Caco-2 (cell line): ENCODE measurements around the gene MAP3K4. TPM values are rescaled to one million over a fixed set of nuclear protein-coding genes. Genes with fewer than 3 reads are reported as not detected.
"Not testable (repeated sequence)": the region's sequence is repeated elsewhere in the genome, so short reads cannot be mapped to it uniquely, and the experiment has no call there.

Experiments
- BruUV-seq: library from RNA; stranded (reverse); fragments of 400-500 nt; replicated peaks from 2 replicates; lab custom pipeline; 2021; lab: Mats Ljungman, UMichigan
- CTCF ChIA-PET: fragments of 300-600 bp; sonication (Branson Sonifier 250); formaldehyde crosslinking; loops from one replicate; lab custom pipeline; 2022; ENCODE audit warnings: antibody characterized with exemption; lab: Charles Lee
- POLR2A ChIA-PET: fragments of 300-600 bp; sonication (Branson Sonifier 250); formaldehyde crosslinking; loops from one replicate; lab custom pipeline; 2022; ENCODE audit warnings: antibody characterized with exemption; lab: Charles Lee
- DNase-seq, 2 experiments: peaks; one replicate each; pipeline versions ENCODE4 v3.0.0 to v3.0.0-alpha.2; 2020 to 2022
- H3K27me3 ChIP-seq: replicated peaks from 2 replicates; pipeline ENCODE4 v1.6.0; 2011; ENCODE audit warnings: low read length; ENCODE audit not compliant: control insufficient read depth, insufficient read depth
- H3K36me3 ChIP-seq: 2 replicates; pipeline ENCODE4 v1.5.1; 2011; ENCODE audit warnings: low read length; ENCODE audit not compliant: control insufficient read depth, insufficient read depth
- H3K4me1 ChIP-seq: fragments of 250-450 bp; sonication (Bioruptor Pico); 2 replicates; pipeline ENCODE4 v1.5.1; 2020; ENCODE audit warnings: mild to moderate bottlenecking
- H3K4me3 ChIP-seq: 2 replicates; pipeline ENCODE4 v1.5.1; 2011; ENCODE audit warnings: low read depth, mild to moderate bottlenecking, control low read depth, low read length
- H3K9me3 ChIP-seq: fragments of 250-450 bp; sonication (Bioruptor Pico); 2 replicates; pipeline ENCODE4 v1.5.1; 2020; ENCODE audit warnings: mild to moderate bottlenecking, moderate library complexity
- H3K27ac Mint-ChIP-seq: one replicate; pipeline ENCODE4 v1.8.0; 2022; ENCODE audit warnings: mixed read lengths; ENCODE audit not compliant: unreplicated experiment
- H3K27me3 Mint-ChIP-seq: one replicate; pipeline ENCODE4 v1.8.0; 2022; ENCODE audit warnings: mixed read lengths; ENCODE audit not compliant: insufficient read depth, unreplicated experiment
- H3K36me3 Mint-ChIP-seq: one replicate; pipeline ENCODE4 v1.8.0; 2022; ENCODE audit warnings: mild to moderate bottlenecking, mixed read lengths; ENCODE audit not compliant: insufficient read depth, unreplicated experiment
- H3K4me1 Mint-ChIP-seq: one replicate; pipeline ENCODE4 v1.8.0; 2022; ENCODE audit warnings: low read depth, mixed read lengths; ENCODE audit not compliant: unreplicated experiment
- H3K4me3 Mint-ChIP-seq: one replicate; pipeline ENCODE4 v1.8.0; 2022; ENCODE audit warnings: mild to moderate bottlenecking, moderate library complexity, mixed read lengths; ENCODE audit not compliant: unreplicated experiment
- H3K9me3 Mint-ChIP-seq: one replicate; pipeline ENCODE4 v1.8.0; 2022; ENCODE audit warnings: mixed read lengths; ENCODE audit not compliant: unreplicated experiment
- intact Hi-C: fragments of 100-400 bp; cut with micrococcal nuclease; formaldehyde crosslinking; loops from one replicate; pipeline ENCODE4 v1.10.0; 2022; ENCODE audit not compliant: unreplicated experiment
- total RNA-seq: library from RNA; stranded (reverse); gene quantifications from 2 replicates; pipeline ENCODE4 v1.2.3, GENCODE V29; 2022
- TF ChIP-seq, protein P1 (sequence below), 2 experiments: fragments of 200-600 bp in 1 of 2; IDR thresholded peaks; 1 replicate in 1 of 2; 2 replicates in 1 of 2; pipeline versions ENCODE4 v1.5.1 to v1.8.0; 2011 to 2022; ENCODE audit warnings: antibody characterized with exemption in 1 of 2, control low read depth in 1 of 2, inconsistent platforms in 1 of 2, low read depth in 1 of 2, low read length in 1 of 2, mild to moderate bottlenecking in 1 of 2, moderate library complexity in 1 of 2; ENCODE audit not compliant: insufficient read depth in 1 of 2, severe bottlenecking in 1 of 2, unreplicated experiment in 1 of 2

The MAP3K4 gene
- total RNA-seq, 1 experiment from 2014 or later, result 34.3 TPM

DNA sequence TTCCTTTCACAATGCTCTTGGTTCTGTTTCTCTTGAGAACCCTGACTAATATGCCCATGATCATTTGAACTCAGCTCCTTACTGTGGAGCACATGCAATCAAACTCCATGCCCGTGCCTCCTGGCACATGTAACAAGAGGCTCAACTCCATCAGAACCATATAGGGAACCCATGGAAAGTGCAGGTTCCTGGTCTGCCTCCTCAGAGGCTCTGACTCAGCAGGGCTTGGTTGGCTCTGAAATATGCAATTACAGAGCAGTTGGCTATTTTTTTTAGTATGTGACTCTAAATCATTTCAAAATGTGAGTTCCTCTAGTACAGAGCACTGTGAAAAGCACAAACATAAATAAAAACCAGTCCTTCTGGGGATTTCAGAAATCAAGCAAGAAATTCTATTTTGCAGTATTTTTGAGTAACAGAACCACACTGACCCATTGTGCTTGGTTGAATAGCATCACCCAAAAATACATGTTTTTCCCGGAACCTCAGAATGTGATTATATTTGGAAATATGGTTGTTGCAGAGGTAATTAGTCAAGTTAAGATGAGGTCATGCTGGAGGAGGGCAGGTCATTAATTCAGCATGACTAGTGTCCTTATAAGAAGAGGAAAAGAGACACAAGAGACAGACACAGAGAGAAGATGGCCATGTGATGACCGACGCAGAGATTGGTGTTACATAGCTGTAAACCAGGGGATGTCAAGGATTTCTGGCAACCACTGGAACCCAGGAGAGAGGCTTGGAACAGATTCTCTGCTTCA lies 13.2 kb upstream of the MAP3K4 start:
- Histone ChIP-seq H3K4me1 (no peaks in the 10 kb centered on the region), H3K9me3 (peaks cover 7% of the 10 kb centered on the region), H3K27me3 (no peaks in the 10 kb centered on the region), H3K36me3 (no peaks in the 10 kb centered on the region), H3K4me3 (no peak overlapping the region)
- Mint-ChIP-seq H3K36me3 (no peaks in the 10 kb centered on the region), H3K27ac (no peak overlapping the region), H3K4me1 (no peaks in the 10 kb centered on the region), H3K4me3 (no peak overlapping the region), H3K27me3 (peaks cover 6% of the 10 kb centered on the region), H3K9me3 (peaks cover 21% of the 10 kb centered on the region)
- POLR2A ChIA-PET, result no interaction called here
- BruUV-seq, result no TSS peak
- CTCF ChIA-PET, result no interaction called here
- no peak for DNase-seq
- intact Hi-C loops, result no loop called here
- TF ChIP-seq, protein P1, sequence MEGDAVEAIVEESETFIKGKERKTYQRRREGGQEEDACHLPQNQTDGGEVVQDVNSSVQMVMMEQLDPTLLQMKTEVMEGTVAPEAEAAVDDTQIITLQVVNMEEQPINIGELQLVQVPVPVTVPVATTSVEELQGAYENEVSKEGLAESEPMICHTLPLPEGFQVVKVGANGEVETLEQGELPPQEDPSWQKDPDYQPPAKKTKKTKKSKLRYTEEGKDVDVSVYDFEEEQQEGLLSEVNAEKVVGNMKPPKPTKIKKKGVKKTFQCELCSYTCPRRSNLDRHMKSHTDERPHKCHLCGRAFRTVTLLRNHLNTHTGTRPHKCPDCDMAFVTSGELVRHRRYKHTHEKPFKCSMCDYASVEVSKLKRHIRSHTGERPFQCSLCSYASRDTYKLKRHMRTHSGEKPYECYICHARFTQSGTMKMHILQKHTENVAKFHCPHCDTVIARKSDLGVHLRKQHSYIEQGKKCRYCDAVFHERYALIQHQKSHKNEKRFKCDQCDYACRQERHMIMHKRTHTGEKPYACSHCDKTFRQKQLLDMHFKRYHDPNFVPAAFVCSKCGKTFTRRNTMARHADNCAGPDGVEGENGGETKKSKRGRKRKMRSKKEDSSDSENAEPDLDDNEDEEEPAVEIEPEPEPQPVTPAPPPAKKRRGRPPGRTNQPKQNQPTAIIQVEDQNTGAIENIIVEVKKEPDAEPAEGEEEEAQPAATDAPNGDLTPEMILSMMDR (IDR thresholded peaks at IDR 0.05; ENCODE audit: insufficient read depth in 1 of 2, low read depth in 1 of 2, low read length in 1 of 2, severe bottlenecking in 1 of 2, unreplicated experiment in 1 of 2), result no peak

DNA sequence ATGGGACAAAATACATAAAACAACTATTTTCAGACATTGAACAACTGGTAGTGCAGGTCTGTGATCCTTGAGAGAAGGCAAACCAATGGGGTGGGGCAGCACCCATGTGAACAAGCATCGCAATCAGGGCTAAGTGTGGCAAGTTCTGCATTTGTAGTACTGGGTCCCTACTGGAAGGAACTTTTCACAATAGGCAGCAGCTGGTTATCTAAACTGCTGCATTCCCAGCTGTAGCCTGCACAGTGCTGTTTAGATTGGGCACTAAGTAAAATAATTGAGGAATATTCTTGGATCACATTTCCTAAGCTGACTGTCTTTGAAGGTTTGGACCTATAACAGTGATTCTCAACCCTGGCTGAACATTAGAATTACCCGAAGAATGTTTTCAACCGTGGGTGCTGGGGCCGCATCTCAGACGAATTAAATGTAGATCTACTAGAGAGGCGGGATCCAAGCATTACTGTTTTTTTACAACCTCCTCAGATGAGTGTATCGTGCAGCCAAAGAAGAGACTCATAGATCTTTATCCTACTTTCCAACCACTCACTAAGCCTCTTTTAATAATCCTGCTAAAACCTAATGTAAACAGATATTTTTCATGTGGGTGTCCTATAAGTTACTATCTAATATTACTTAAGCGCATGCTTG lies 12.4 kb upstream of the MAP3K4 start:
- Histone ChIP-seq H3K4me1 (no peaks in the 10 kb centered on the region), H3K27me3 (no peaks in the 10 kb centered on the region), H3K9me3 (peaks cover 15% of the 10 kb centered on the region), H3K36me3 (no peaks in the 10 kb centered on the region), H3K4me3 (no peak overlapping the region)
- POLR2A ChIA-PET, result no interaction called here
- peaks cover 4% of the 10 kb centered on the region for H3K36me3 Mint-ChIP-seq
- intact Hi-C loops, result no loop called here
- BruUV-seq, result no TSS peak
- H3K27me3 Mint-ChIP-seq, result peaks cover 6% of the 10 kb centered on the region
- no peak overlapping the region for H3K4me3 Mint-ChIP-seq
- TF ChIP-seq, protein P1 (IDR thresholded peaks at IDR 0.05; ENCODE audit: insufficient read depth in 1 of 2, low read depth in 1 of 2, low read length in 1 of 2, severe bottlenecking in 1 of 2, unreplicated experiment in 1 of 2), result no peak
- peaks cover 28% of the 10 kb centered on the region for H3K9me3 Mint-ChIP-seq
- no peak for DNase-seq
- H3K4me1 Mint-ChIP-seq, result no peaks in the 10 kb centered on the region
- CTCF ChIA-PET, result no interaction called here
- no peak overlapping the region for H3K27ac Mint-ChIP-seq

DNA sequence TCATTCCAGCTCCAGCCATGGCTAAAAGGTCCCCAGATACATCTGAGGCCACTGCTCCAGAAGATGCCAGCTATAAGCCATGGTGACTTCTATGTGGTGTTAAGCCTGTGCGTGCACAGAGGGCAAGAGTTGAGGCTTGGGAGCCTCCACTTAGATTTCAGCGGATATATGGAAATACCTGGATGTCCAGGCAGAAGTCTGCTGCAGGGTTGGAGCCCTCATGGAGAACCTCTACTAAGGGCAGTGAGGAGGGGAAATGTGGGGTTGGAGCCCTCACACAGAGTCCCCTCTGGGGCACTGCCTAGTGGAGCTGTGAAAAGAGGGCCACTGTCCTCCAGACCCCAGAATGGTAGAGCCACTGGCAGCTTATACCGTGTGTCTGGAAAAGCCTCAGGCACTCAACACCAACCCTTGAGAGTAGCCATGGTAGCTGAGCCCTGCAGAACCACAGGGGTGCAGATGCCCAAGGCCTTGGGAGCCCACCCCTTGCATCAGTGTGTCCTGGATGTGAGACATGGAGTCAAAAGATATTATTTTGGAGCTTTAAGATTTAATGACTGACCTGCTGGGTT lies 8.1 kb upstream of the MAP3K4 start:
- H3K4me3 ChIP-seq, H3K36me3 Mint-ChIP-seq, H3K36me3 ChIP-seq, H3K4me1 Mint-ChIP-seq, CTCF ChIA-PET, H3K27me3 Mint-ChIP-seq, H3K27me3 ChIP-seq, H3K4me1 ChIP-seq, H3K4me3 Mint-ChIP-seq, DNase-seq, intact Hi-C loops, BruUV-seq, H3K27ac Mint-ChIP-seq, POLR2A ChIA-PET: not testable (repeated sequence)
- H3K9me3 Mint-ChIP-seq, result peaks cover 37% of the 10 kb centered on the region
- H3K9me3 ChIP-seq, result peaks cover 19% of the 10 kb centered on the region
